22Rv1 (cell line): ENCODE results near the gene CAMK2G.

Experiments
- ZFX ChIP-seq: fragments of 450-650 bp; IDR thresholded peaks from 2 replicates; pipeline ENCODE4 v1.6.1; 2017; ENCODE audit warnings: antibody characterized with exemption, borderline replicate concordance
- TF ChIP-seq, protein P1 (sequence below): fragments of 450-650 bp; IDR thresholded peaks from 2 replicates; pipeline ENCODE4 v1.5.1; 2017; ENCODE audit warnings: mild to moderate bottlenecking

DNA sequence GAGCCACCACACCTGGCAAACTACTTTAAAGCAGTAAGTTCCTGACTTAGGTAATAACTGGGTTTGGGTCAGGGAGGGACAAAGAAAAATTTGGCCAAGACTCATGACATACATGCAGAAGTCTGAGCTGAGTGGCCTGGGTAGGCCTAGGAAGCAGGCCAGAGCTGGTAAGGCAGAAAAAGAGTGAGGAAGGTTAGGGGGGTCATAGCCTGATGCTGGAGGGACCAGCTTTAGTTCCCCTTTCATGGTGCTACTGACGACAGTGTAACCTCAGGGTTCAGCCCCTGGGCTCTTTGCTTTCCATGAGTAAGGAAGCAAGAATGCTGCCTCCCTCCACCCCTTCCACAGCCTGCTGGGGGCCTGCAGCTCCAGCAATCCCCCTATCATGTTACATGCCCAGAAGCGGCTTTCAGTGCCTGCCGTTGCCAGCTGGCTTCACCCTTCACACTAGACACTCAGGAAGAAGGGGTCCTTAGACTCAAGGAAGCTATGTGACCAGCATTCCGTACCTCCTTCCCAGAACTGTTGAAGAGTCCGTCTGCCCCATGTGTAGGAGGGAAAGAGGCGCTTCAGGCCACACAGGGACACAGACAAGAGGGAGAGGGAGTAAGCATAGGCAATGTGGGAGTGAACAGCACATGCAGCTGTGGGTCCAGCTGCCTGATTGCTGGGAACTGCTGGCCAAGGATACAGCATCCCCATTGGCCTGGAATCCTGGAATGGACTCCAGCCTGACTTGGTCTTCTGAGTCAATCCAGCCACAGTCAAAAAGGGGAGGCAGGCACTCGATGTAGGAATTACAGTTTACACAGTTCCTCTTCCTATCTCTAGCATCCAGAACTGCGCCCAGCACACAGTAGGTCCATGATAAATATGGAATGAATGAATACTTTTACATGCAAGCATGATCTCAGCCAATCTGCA lies 32.4 kb upstream of the CAMK2G start:
- TF ChIP-seq, protein P1, sequence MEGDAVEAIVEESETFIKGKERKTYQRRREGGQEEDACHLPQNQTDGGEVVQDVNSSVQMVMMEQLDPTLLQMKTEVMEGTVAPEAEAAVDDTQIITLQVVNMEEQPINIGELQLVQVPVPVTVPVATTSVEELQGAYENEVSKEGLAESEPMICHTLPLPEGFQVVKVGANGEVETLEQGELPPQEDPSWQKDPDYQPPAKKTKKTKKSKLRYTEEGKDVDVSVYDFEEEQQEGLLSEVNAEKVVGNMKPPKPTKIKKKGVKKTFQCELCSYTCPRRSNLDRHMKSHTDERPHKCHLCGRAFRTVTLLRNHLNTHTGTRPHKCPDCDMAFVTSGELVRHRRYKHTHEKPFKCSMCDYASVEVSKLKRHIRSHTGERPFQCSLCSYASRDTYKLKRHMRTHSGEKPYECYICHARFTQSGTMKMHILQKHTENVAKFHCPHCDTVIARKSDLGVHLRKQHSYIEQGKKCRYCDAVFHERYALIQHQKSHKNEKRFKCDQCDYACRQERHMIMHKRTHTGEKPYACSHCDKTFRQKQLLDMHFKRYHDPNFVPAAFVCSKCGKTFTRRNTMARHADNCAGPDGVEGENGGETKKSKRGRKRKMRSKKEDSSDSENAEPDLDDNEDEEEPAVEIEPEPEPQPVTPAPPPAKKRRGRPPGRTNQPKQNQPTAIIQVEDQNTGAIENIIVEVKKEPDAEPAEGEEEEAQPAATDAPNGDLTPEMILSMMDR: no peak
- TF ChIP-seq ZFX: no peak
